Tibial nerve (tissue), 4 donors: ENCODE measurements around the gene CCRL2. TPM values are rescaled to one million over a fixed set of nuclear protein-coding genes. Genes with fewer than 3 reads are reported as not detected.

Source experiments
- DNase-seq, 2 donors: peaks; one replicate each; pipeline ENCODE4 v3.0.0-alpha.2; 2019; ENCODE audit warnings: low spot score in 2 of 2
- H3K27ac ChIP-seq, 4 donors: fragments of 200-600 bp; sonication (generic) in 3 of 4; one replicate each; pipeline ENCODE4 v1.5.1; 2017 to 2019; ENCODE audit warnings: mild to moderate bottlenecking in 1 of 4
- H3K27me3 ChIP-seq, 2 donors: fragments of 200-600 bp; sonication (generic) in 1 of 2; one replicate each; pipeline versions ENCODE4 v1.5.1 to v1.6.0; 2017 to 2019
- H3K36me3 ChIP-seq, 3 donors: fragments of 200-600 bp; sonication (generic); one replicate each; pipeline ENCODE4 v1.5.1; 2018 to 2019
- H3K4me1 ChIP-seq, 4 donors: fragments of 200-600 bp; sonication (generic) in 3 of 4; one replicate each; pipeline ENCODE4 v1.5.1; 2017 to 2019
- H3K4me3 ChIP-seq, 4 donors: fragments of 200-600 bp; sonication (generic) in 3 of 4; one replicate each; pipeline ENCODE4 v1.5.1; 2017 to 2019; ENCODE audit warnings: mild to moderate bottlenecking in 1 of 4, moderate library complexity in 1 of 4
- H3K9me3 ChIP-seq, 4 donors: fragments of 200-600 bp; sonication (generic) in 3 of 4; one replicate each; pipeline ENCODE4 v1.5.1; 2017 to 2019
- CTCF ChIP-seq, 5 experiments: fragments of 200-600 bp in 3 of 5; fragments of 450-650 bp in 2 of 5; sonication (generic) in 3 of 5; IDR thresholded peaks; one replicate each; pipeline ENCODE4 v1.5.1; 2016 to 2019; ENCODE audit warnings: antibody characterized with exemption in 5 of 5, mild to moderate bottlenecking in 3 of 5, moderate library complexity in 2 of 5
- EP300 ChIP-seq, 2 donors: sonication (generic); formaldehyde crosslinking; IDR thresholded peaks; one replicate each; pipeline ENCODE4 v1.6.1; 2017; ENCODE audit warnings: antibody characterized with exemption in 2 of 2, mild to moderate bottlenecking in 1 of 2
- POLR2A ChIP-seq, 2 donors: fragments of 450-650 bp; IDR thresholded peaks; one replicate each; pipeline ENCODE4 v1.6.1; 2017; ENCODE audit warnings: antibody characterized with exemption in 2 of 2, mild to moderate bottlenecking in 2 of 2, moderate library complexity in 2 of 2
- WGBS, 2 donors: methylation state at CpG; one replicate each; pipeline ENCODE4 v1.1.5; 2018; 5-methylcytosine and 5-hydroxymethylcytosine counted together
- total RNA-seq, 4 donors: library from RNA; depleted of rRNA; stranded (reverse); fragments of >200 nt; gene quantifications; one replicate each; pipeline ENCODE4 v1.1.0, GENCODE V29; 2016

Gene CCRL2
- total RNA-seq, 4 donors from 2014 or later = 1.3 to 2.7 (median 1.9) TPM

GRCh38 chr3:46453526-46454208 lies 46.6 kb downstream of the CCRL2 start:
- 67 to 80% methylated on average over 6 to 7 of the region's 7 CpGs for WGBS, 2 donors
- no peak for DNase-seq
- Histone ChIP-seq H3K4me1 (no peaks in the 10 kb centered on the region), H3K27ac (no peak overlapping the region), H3K4me3 (no peak overlapping the region), H3K27me3 (peaks cover 0 to 5% of the 10 kb centered on the region in 2 donors), H3K36me3 (no peaks in the 10 kb centered on the region), H3K9me3 (no peaks in the 10 kb centered on the region)
- TF ChIP-seq POLR2A (IDR thresholded peaks at IDR 0.05) = no peak
- TF ChIP-seq CTCF (IDR thresholded peaks at IDR 0.05) = no peak
- TF ChIP-seq EP300 (IDR thresholded peaks at IDR 0.05) = no peak

- Histone ChIP-seq H3K9me3 (no peaks in the 10 kb centered on the region), H3K4me3 (no peak overlapping the region), H3K27me3 (peaks cover 0 to 5% of the 10 kb centered on the region in 2 donors), H3K27ac (no peak overlapping the region), H3K4me1 (no peaks in the 10 kb centered on the region), H3K36me3 (no peaks in the 10 kb centered on the region)
- no peak for DNase-seq
- WGBS, 2 donors = 35 to 44% methylated on average over 3 of the region's 3 CpGs
- TF ChIP-seq POLR2A (IDR thresholded peaks at IDR 0.05) (no peak), CTCF (IDR thresholded peaks at IDR 0.05) (no peak), EP300 (IDR thresholded peaks at IDR 0.05) (no peak)
Observed at GRCh38 chr3:46454209-46454595, 47.1 kb downstream of the CCRL2 start.

GRCh38 chr3:46454606-46455005 lies 47.5 kb downstream of the CCRL2 start:
- Histone ChIP-seq H3K36me3 (no peaks in the 10 kb centered on the region), H3K4me1 (no peaks in the 10 kb centered on the region), H3K9me3 (no peaks in the 10 kb centered on the region), H3K27me3 (peaks cover 0 to 5% of the 10 kb centered on the region in 2 donors), H3K4me3 (no peak overlapping the region), H3K27ac (no peak overlapping the region)
- no peak for DNase-seq
- TF ChIP-seq POLR2A (IDR thresholded peaks at IDR 0.05) = no peak
- TF ChIP-seq CTCF (IDR thresholded peaks at IDR 0.05) = no peak
- no peak for TF ChIP-seq EP300 (IDR thresholded peaks at IDR 0.05)
- 71 to 77% methylated on average over 7 of the region's 7 CpGs for WGBS, 2 donors

GRCh38 chr3:46455231-46456115 lies 48.4 kb downstream of the CCRL2 start:
- H3K27ac ChIP-seq = no peak overlapping the region
- no peaks in the 10 kb centered on the region for H3K36me3 ChIP-seq
- H3K27me3 ChIP-seq = peaks cover 0 to 4% of the 10 kb centered on the region in 2 donors
- no peak overlapping the region for H3K4me3 ChIP-seq
- no peaks in the 10 kb centered on the region for H3K9me3 ChIP-seq
- DNase-seq = no peak
- TF ChIP-seq EP300 (IDR thresholded peaks at IDR 0.05) = no peak
- no peak for TF ChIP-seq CTCF (IDR thresholded peaks at IDR 0.05)
- TF ChIP-seq POLR2A (IDR thresholded peaks at IDR 0.05) = no peak
- WGBS, 2 donors = 74 to 79% methylated on average over 16 to 21 of the region's 21 CpGs
- no peaks in the 10 kb centered on the region for H3K4me1 ChIP-seq

GRCh38 chr3:46456118-46456517 lies 49.1 kb downstream of the CCRL2 start:
- DNase-seq = no peak
- Histone ChIP-seq H3K4me1 (no peaks in the 10 kb centered on the region), H3K36me3 (no peaks in the 10 kb centered on the region), H3K27ac (no peak overlapping the region), H3K27me3 (no peaks in the 10 kb centered on the region), H3K4me3 (no peak overlapping the region), H3K9me3 (no peaks in the 10 kb centered on the region)
- WGBS, 2 donors = 86 to 87% methylated on average over 14 of the region's 14 CpGs
- no peak for TF ChIP-seq POLR2A (IDR thresholded peaks at IDR 0.05)
- no peak for TF ChIP-seq CTCF (IDR thresholded peaks at IDR 0.05)
- TF ChIP-seq EP300 (IDR thresholded peaks at IDR 0.05) = no peak
